Measurements from ENCODE around the gene TTPAL.

Gene TTPAL

DNA sequence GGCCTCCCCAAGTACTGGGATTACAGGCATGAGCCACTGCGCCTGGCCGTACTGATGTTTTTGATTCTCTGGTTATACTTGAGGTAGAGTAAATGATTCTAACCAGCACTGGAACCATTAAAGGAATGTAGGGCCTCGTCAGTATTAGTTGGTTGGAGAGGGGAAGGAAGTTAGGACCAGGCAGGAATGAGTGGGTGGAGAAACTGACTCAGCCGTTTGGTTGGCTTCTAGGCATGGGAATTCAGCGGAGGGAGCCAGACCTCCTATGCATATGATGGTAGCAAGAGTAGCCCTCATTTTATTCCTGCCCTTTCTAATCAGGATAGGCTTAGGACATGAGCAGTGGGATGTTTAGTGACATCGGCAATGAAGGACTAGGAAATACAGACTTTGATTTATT, 65.2 kb downstream of the TTPAL start:
- Mint-ChIP-seq H3K36me3 (no peaks in the 10 kb centered on the region), H3K4me3 (no peak overlapping the region)
- DNase-seq (ENCODE audit: low spot score in 2 of 2) = no peak

GRCh38 chr20:44541992-44542391, 66.3 kb downstream of the TTPAL start:
- ATAC-seq (ENCODE audit: low read depth) = no peak
- Mint-ChIP-seq H3K4me1 (no peaks in the 10 kb centered on the region), H3K9me3 (no peaks in the 10 kb centered on the region), H3K36me3 (no peaks in the 10 kb centered on the region), H3K27me3 (no peaks in the 10 kb centered on the region), H3K27ac (no peak overlapping the region), H3K4me3 (no peak overlapping the region)
- DNase-seq (ENCODE audit: low spot score in 2 of 2) = no peak

More for the DNA sequence above, 65.2 kb downstream of the TTPAL start:
- Mint-ChIP-seq H3K9me3 (no peaks in the 10 kb centered on the region), H3K4me1 (peaks cover 3% of the 10 kb centered on the region), H3K27me3 (no peaks in the 10 kb centered on the region), H3K27ac (no peak overlapping the region)
- ATAC-seq (ENCODE audit: low read depth) = no peak

DNA sequence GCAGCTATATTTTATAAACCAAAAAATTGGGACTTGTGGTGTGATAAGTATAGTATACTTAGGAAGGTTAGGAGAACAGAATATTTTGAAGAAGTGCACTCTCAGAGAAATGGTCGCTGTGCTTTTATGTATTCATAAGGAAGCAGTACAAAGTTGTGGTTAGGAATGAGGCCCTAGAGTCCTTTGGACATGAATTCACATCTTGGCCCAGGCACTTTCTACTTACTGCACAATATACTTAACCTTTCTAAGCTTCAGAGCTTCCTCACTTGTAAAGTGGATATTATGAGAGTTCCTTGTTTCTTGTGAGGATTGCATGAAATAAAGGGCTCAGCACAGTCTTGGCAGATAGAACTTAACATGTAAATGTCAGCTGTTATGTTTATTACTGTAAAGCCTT, 67.2 kb downstream of the TTPAL start:
- no peaks in the 10 kb centered on the region for H3K27me3 Mint-ChIP-seq
- no peak for ATAC-seq (ENCODE audit: low read depth)
- no peaks in the 10 kb centered on the region for H3K9me3 Mint-ChIP-seq
- no peak overlapping the region for H3K4me3 Mint-ChIP-seq
- H3K4me1 Mint-ChIP-seq = no peaks in the 10 kb centered on the region
- DNase-seq (ENCODE audit: low spot score in 2 of 2) = no peak
- no peaks in the 10 kb centered on the region for H3K36me3 Mint-ChIP-seq
- no peak overlapping the region for H3K27ac Mint-ChIP-seq

DNA sequence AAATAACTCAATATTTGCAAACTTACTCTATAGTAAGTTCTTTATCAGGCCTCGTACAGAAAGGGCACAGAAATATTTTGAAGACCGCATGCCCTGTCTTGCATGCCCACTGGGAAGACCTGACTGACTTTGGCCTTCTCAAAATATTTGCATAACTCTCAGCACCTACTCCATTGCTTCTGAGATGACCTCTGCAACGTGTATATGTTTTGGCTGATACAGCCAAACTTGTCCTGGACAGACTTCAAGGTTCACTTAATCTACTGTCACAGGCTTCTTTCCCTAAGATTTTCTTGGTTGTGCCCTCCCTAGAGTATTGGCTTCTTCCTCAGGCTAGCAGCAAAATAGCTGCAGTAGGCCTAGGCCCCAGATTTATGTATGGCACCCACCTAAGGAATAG, 67.7 kb downstream of the TTPAL start:
- no peaks in the 10 kb centered on the region for H3K36me3 Mint-ChIP-seq
- no peaks in the 10 kb centered on the region for H3K27me3 Mint-ChIP-seq
- DNase-seq (ENCODE audit: low spot score in 2 of 2) = no peak
- no peak overlapping the region for H3K4me3 Mint-ChIP-seq
- no peak for ATAC-seq (ENCODE audit: low read depth)
- no peak overlapping the region for H3K27ac Mint-ChIP-seq
- no peaks in the 10 kb centered on the region for H3K4me1 Mint-ChIP-seq
- no peaks in the 10 kb centered on the region for H3K9me3 Mint-ChIP-seq

Data from memory B cell (primary cell).